HG02884 (cell line): ENCODE results near the gene DTX3.
"Not testable (repeated sequence)": the region's sequence is repeated elsewhere in the genome, so short reads cannot be mapped to it uniquely, and the experiment has no call there.

Experiments used
- ATAC-seq: cut with Tn5 transposase; IDR thresholded peaks from one replicate; pipeline ENCODE4 v1.9.1; 2021; ENCODE audit warnings: mild to moderate bottlenecking, moderate library complexity; ENCODE audit not compliant: unreplicated experiment

The DTX3 gene

DNA sequence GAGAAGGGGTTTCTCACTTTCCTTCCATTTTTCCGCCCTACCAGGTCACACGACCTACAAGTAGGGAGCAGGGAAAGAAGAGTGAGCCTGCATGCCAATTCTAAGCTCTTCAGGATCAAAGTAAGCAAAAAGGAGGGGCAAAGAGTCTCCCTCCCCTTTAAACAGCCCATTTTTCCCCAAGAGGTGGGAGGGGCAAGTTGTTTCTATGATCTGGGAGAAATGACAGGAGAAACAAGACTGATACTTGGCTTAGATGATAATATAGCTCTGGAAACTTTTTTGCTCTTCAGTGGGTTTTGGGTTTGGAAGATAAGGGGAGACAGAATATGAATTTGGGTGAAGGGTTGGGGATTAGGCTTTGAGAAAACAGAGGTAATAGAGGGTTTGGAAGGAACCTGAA lies 1.8 kb downstream of the DTX3 start:
- no peak for ATAC-seq

DNA sequence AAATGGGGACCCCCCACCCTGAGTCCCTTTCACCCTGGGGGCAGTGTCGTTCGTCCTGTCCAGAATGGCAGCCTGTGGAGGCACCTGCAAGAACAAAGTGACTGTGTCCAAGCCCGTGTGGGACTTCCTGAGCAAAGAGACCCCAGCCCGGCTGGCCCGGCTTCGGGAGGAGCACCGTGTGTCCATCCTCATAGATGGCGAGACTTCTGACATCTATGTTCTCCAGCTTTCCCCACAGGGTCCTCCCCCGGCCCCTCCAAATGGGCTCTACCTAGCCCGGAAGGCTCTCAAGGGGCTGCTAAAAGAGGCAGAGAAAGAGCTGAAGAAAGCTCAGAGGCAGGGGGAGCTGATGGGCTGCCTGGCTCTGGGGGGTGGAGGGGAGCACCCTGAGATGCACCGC lies 2.2 kb downstream of the DTX3 start:
- no peak for ATAC-seq

DNA sequence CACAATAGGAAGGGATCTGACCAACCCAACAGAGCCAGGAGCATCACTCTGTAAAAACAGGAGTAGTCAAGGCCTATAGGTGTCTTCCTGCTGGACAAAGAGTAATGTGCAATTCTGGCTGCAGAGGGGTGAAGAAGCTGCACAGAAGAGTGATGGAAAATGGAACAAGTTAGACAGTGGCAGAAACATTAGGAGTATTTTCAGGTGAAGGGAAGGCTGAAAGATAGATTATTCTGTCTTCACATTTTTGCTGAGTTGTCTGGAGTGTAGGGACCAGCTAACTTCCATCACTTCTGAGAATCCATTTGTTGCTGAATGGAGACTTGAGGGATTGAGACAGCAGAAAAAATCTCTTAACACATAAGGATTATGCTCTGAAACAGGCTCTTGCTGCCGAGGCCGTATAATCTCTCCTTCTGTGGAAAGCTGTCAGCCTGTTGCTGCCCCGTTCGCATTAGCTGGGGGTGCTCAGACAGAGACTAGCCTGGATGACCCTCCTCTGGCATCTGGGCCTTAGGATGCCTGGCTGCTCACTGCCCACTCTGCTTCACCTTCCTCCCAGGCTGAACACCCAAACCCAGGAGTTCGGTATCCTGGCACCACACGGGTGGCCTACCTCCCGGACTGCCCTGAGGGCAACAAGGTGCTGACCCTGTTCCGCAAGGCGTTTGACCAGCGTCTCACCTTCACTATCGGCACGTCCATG lies 3.5 kb downstream of the DTX3 start:
- no peak for ATAC-seq

DNA sequence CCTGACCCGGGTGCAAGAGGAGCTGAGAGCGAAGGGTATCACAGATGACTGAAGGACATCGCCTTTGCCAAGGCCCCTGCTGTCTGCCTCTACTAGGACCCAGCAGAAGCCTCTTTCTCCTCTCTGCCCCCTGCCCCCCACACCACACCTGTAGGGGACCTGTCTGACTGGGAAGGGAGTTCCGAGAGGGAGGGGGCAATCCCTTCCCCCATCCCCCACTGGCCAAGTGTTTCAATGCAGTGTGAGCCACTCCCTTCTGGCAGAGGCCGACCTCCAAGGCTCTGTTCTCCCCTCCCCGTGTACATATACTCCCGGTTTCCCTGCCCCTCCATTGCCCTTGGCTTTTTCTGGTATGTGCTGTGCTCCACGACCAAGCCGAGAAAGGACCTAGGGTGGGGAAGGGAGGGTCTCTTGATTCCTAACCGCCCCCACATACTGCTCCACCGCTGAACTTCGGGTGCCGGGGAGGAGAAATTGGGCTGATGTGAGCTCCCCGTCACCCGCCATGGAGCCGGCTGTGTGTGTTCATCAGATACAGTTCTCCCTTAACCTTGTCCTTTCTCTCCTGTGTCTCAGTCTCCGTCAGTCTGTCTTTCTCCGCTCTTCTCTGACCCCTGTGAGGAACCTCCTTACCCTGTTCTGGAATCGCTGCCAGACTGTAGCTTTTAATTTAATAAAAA lies 4.6 kb downstream of the DTX3 start:
- no peak for ATAC-seq

DNA sequence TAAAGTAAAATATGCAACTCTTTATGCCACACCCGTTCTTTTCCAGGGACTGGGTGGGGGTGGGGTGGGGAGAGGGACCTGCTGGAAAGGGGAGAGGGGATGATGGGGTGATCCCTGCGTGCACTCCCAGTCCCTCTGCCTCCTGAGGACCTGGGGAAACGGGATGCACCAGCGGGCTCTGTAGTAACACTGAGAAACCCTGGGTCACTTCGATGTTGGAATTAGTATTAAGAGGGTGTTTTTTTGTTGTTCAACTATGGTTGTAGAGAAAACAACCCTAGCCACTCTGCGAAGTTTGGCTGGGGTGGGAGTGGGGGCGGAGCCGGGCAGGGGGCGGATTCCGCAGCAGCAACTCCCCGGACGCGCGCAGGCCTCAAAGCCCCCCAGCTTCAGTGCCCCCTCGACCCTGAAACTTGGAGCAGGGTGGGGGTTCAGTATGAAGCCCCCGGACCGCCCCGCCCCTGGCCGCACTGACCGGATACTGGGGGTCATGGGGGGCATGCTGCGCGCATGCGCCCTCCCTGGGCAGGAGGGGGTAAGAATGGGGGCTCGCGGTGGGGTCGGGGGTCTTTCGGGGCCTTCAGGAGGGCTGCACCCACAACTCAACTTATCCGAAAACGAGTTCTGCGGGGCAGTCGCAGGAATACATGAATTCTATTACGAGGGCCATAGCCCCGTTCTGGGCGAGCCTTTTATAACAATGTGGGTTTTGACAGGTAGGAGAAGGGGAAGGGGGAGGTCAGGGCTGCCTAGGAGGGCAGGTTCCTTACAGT lies 5.3 kb downstream of the DTX3 start:
- ATAC-seq = no peak

DNA sequence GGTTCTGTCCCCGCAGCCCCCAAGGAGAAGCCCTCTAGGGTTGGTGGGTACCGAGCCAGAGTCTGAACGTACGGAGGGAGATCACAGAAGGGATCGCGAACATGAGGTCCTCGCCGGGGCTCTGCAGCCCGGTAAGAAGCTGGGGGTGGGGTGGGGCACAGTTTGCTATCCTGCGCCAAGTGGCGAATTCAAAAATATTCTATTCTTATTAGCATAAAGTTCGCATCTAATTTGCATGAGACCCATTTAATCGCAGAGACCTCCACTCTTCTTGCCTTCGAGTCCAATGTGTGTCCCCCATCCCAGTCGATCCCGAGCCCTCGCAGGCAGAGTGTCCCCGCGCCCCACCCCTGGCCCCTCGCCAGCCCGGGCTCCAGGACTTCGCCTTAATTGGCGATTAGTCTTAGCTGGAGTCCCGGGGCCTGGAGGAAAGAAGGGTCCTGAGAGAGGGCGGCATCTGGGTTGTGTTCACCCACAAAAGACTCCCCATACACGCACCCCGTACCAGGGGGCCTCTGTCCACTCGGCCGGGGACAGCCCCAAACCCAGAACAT lies 6.0 kb downstream of the DTX3 start:
- no peak for ATAC-seq

DNA sequence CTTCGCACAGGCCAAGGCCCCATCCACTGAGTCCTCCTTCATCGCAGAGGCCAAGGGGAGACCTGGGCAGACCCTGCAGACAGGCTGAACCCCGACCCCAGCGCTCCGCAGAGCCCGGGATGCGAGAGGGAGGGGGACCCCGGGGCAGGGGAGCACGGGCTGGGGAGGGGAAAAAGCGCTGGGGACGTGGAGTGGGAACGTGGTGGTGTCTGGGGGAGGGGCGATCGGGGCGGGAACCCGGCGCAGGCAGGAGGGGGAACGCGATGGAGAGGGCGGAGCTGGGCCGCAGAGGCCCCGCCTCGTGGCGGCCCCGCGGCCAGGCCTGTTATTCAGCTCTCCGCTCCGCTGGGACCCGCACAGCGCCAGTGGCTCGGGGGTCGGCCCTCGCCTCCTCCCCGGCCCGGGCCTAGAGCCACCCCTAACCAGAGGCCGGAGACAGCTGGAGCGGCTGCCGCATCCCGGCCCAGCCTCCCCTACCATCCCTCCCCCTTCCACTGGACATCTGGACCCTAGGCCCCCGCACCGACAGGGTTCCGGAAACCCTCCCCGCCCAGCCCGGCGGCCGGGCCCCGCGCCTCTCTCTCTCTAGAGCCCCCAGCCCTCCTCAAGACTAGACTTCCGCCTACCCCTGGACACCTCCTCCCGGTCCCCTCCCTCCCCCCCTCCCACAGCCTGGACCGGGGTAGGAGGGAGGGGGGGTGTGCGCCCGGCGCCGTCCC lies 6.6 kb downstream of the DTX3 start, which contains the start of gene ARHGEF25:
Gene ARHGEF25 (plus strand): TSS at position 328 of the 719 bp plus-strand sequence. CDS start 460 bp downstream, outside the sequence.
- ATAC-seq = peak; percentile 44

DNA sequence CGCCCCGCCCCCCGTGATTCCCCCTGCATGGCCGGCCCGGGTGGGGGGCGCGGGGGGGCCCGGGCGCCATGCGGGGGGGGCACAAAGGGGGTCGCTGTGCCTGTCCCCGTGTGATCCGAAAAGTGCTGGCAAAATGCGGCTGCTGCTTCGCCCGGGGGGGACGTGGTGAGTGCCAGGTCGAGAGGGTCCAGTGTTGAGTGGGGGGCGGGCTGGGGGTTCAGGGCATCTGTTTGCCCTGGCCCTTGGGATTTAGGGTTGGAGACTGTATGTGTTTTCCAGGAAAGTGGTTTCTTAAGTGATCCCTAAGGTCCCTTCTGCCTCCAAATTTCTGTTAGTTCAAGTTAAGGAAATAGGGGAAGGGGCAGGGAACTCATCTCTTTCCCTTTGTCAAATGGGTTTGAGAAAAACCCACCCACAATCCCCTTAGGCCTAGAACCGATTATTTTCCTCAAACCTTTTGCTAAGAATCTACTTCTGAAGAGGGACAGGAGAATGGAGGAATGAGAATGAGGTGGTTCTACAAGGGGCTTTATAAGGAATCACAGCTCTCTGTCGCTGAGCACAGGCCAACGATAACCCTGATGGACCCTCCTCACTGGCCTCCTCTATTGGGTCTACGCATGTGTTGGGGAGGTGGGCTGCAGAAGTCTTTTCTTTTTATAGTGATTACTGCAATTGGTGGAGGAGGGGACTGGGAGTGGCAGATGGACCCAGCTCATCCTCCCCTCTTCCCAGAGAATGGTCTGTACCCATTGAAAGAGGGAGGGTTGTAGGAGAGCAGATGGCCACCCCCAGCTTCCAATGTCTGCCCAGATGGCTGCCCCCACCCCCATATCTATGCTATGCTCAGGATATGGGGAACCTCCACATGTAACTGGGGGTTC lies 7.4 kb downstream of the DTX3 start:
- no peak for ATAC-seq

DNA sequence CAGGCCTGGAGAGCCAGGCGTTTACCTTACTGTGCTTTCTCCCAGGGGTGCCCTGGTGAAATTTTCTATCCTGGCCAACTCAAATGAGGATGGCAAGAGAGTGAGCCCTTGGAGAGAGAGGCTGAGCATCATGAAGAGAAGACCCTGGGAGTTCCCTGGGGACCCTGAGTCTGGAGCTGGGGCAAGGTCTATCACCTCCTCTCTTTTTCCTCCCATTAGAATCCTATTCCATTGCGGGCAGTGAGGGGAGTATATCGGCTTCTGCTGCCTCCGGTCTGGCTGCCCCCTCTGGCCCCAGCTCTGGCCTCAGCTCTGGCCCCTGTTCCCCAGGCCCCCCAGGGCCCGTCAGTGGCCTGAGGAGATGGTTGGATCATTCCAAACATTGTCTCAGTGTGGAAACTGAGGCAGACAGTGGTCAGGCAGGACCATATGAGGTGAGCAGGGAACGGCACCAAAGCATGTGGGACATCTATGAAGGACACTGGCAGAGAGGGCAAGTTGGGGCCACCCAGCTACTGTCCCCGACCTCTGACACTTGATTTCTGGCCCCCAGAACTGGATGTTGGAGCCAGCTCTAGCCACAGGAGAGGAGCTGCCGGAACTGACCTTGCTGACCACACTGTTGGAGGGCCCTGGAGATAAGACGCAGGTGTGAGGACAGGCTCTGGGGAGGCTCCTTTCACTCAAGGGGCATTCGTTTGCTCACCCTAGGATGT lies 8.2 kb downstream of the DTX3 start:
- no peak for ATAC-seq

DNA sequence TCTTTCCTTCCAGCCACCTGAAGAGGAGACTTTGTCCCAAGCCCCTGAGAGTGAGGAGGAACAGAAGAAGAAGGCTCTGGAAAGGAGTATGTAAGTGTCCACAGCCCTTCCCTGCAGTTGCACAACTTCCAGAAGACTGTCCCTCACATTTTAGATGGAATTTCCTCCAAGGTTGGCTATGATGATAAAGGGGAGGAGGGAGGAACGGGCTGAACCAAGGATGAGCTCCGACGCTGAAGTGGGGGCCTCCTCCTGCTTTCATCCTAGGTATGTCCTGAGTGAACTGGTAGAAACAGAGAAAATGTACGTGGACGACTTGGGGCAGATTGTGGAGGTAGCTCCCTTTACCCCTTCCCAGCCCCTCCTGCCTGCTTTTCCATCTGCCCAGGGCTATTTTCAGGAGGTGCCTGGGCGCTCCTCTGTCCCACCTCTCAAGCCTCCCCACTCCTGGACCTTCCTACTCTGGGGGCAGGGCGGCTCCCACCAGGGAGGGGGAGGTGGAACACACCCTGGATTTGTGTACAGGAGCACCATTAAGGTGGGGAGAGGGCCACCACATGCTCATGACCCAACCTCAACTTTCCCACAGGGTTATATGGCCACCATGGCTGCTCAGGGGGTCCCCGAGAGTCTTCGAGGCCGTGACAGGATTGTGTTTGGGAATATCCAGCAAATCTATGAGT lies 8.9 kb downstream of the DTX3 start:
- no peak for ATAC-seq

DNA sequence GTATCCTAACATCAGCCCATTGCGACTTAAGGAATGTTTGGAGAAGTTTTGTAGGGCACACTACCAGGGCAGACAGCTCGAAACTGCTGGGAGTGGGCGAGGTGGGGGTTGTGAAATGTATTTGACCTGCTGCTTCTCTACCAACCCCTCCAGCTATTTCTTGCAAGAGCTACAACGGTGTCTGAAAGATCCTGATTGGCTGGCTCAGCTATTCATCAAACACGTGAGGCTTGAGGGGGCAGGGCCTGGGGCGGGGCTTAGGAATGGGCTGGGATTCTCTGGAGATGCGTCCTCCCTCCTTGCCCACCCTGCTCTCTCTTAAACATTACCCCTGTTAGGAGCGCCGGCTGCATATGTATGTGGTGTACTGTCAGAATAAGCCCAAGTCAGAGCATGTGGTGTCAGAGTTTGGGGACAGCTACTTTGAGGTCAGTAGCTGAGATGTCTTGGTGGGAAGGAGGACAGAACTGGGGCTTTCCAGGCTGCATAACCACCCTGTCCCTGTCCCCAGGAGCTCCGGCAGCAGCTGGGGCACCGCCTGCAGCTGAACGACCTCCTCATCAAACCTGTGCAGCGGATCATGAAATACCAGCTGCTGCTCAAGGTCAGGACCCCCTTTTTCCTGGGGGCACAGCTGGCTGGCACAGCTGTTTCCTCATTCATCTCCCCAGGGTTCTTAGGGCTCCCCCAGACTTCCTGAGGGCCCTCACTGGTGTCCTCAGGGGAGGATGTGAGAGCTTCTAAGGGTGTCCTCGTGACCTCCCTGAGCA lies 9.7 kb downstream of the DTX3 start:
- peak; percentile 51 for ATAC-seq

DNA sequence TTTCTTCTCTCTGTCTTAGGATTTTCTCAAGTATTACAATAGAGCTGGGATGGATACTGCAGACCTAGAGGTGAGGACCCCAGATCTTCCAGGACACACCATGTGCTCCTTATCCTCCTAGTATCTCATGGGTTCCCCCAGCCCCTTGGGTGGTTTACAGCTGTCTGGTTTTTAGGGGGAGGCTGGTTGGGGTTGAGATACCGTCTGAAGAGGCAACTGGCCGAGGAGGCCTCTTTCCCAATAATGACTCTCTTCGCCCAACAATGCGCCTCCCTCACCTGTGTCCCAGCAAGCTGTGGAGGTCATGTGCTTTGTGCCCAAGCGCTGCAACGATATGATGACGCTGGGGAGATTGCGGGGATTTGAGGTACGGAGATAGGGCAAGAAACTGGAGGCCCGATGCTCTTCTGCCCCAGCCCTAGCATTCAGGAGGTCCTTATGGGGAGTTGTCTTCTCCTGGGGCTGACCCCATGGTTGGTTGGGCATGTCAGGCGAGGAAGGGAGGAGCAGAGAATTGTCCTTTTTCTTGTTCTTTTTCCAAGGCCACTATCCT lies 10.4 kb downstream of the DTX3 start:
- no peak for ATAC-seq

DNA sequence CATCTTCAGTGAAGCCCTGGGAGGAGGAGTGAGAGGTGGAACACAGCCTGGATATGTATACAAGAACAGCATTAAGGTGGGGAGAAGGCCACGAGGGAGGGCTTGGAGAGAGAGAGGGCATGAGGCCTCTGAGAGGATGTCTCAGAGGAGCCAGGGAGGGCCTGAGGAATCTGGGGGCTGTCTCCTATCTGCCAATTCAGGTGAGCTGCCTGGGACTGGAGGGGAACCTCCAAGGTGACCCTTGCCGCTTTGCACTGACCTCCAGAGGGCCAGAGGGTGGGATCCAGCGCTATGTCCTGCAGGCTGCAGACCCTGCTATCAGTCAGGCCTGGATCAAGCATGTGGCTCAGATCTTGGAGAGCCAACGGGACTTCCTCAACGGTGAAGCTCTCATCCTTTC lies 11.0 kb downstream of the DTX3 start:
- ATAC-seq = no peak

DNA sequence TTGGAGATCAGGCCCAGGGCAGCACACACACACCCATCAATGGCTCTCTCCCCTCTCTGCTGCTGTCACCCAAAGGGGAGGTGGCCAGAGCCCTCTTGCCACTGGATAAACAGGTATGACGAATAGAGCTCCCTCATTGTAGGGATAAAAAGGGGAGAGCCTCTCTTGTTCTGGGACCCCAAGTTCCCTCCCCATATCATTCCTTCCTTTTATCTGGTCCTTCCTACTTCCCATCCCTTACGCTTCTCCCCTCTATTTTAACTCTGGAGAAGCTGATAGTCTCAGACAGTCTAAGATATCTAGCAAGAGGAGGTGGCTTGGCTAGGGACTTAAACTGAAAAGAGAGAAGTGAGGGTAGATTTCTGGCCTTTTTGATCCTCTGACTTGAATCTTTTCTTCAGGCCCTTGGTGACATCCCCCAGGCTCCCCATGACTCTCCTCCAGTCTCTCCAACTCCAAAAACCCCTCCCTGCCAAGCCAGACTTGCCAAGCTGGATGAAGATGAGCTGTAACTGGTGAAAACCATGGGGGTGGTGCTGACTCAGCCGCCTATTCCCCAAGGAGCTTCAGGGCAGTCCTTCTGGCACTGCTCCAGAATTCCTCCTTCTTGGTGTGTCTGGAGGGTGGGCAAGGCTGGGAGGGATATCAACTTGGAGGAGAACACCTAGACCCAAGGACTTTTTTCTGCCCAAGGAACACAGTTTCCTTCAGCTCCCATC lies 11.9 kb downstream of the DTX3 start:
- ATAC-seq = no peak

DNA sequence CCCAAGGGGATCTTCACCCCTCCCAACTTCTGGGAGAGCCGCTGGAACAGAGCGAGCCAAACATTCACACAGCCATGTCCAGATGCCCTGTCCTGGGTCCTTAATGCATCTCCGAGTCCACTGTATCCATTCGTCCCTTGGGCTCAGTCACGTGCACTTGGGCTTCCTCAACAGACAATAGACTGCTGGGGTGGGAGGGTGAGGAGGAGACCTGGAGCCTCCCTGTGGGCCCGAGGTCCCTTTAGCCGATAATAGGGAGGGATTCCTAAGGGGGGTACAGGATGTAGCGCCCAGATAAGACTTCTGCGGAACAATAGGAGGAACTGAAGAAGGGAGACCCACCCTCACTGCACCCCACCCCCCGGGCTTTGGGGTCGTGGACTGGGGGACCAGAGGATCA lies 13.3 kb downstream of the DTX3 start:
- no peak for ATAC-seq

DNA sequence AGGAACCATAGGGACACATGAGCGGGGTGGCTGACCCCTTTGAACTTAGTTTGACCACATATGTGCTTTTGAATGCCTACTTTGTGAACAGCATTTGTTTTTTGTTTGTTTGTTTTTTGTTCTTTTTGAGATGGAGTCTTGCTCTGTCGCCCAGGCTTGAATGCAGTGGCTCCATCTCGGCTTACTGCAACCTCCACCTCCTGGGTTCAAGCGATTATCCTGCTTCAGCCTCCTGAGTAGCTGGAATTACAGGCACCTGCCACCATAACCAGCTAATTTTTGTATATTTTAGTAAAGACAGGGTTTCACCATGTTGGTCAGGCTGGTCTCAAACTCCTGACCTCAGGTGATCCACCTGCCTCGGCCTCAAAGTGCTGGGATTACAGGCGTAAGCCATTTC lies 13.8 kb downstream of the DTX3 start:
- ATAC-seq = not testable (repeated sequence)

DNA sequence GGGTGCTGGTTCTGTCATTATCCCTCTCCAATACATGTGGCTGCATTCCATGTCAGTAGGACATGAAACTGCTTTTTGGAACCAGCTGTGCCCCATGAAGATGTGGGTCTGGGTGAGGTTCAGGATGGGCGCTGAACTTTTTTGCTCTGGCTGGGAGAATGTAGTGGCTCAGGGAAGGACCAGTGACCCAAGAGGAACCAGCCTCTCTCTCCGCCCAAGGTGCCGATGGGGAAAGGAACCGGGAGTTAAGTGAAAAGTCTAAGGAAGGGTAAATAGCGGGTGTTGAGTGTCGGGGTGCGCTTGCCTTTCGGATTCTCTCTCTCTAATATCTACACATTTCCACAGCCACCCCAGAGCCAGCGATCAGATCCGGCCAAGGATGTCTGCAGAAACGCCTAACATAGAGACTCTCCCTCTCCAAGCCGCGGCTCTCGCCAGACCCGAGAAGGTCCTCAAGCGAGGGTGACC lies 14.4 kb downstream of the DTX3 start:
- ATAC-seq = no peak
